CMK (cell line): ENCODE data around the gene GJA9.

Source experiments
- DNase-seq: peaks from one replicate; pipeline ENCODE4 v3.0.0-alpha.2; 2010; ENCODE audit warnings: low read depth

GJA9 gene

DNA sequence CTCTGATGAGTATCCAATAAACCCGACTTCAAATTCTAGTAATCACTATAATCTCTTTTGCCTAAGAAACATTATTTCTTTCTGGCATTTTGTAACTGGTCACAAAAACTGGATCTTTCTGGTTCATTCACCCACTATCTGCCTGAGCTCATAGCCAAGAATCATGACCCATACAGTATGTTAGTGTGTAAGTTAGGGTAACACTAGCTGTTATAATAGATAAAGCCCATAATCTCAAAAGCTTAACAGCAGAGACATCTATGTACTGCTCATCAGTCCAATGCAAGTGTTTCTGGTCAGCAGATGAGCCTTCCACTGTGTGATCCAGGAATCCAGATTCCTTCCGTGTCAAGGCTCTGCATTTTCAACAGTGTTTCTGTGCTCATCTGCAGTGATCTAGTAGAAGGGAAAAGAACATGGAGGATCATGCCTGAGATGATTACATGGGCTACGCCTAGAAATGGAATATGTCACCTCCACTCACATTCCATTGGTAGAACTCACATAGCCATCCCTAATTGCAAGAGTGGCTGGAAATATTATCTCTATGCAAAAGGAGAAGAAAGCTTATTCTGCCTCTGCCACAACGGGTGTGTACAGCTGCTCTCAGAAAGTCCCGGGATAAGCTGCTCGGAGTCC lies 49.5 kb downstream of the GJA9 start:
- no peak for DNase-seq

- no peak for DNase-seq
These were observed 52.0 kb downstream of the GJA9 start for GRCh38 chr1:38829368-38829767.

- no peak for DNase-seq
These were observed 54.1 kb downstream of the GJA9 start for GRCh38 chr1:38827318-38827717.

DNA sequence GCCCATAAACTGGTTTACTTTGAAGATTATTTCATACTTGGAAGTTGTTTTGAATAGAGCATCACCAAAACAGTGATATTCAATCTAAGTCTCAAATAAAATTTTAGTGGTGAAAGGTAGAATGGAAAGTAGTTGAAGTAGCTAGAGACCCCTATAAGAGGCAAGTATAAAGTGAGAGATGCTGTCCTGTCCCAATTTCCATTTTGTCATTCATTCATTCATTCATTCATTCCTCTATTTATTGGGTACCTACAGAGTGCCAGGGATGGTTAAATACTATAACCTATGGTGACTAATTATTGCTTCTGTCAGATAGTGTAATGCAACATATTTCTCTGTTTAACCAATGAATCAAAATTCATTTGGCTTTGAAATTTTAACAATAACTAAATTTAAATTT lies 54.5 kb downstream of the GJA9 start:
- no peak for DNase-seq

- DNase-seq: no peak
These were observed 55.1 kb downstream of the GJA9 start for GRCh38 chr1:38826262-38826661.
